HepG2 (cell line): ENCODE measurements around the gene ICAM3. TPM values are rescaled to one million over a fixed set of nuclear protein-coding genes. Genes with fewer than 3 reads are reported as not detected.

Source experiments
- BORCS8-MEF2B ChIP-seq: sonication (generic); formaldehyde crosslinking; IDR thresholded peaks from 2 replicates; pipeline ENCODE4 v1.8.0; 2022; ENCODE audit warnings: mild to moderate bottlenecking, missing genetic modification reagents
- CREBL2 ChIP-seq: sonication (generic); formaldehyde crosslinking; IDR thresholded peaks from 2 replicates; pipeline ENCODE4 v1.8.1; 2023; ENCODE audit warnings: missing genetic modification reagents, mild to moderate bottlenecking, borderline replicate concordance
- GZF1 ChIP-seq: sonication (generic); formaldehyde crosslinking; IDR thresholded peaks from 2 replicates; pipeline ENCODE4 v1.5.1; 2020; ENCODE audit warnings: mild to moderate bottlenecking, missing genetic modification reagents
- HBP1 ChIP-seq: IDR thresholded peaks from 2 replicates; pipeline ENCODE4 v1.6.1; 2016; ENCODE audit warnings: low read depth, control low read depth
- IKZF4 ChIP-seq: sonication (generic); formaldehyde crosslinking; IDR thresholded peaks from 2 replicates; pipeline ENCODE4 v1.5.1; 2020; ENCODE audit warnings: borderline replicate concordance, mild to moderate bottlenecking, low read depth, missing genetic modification reagents; ENCODE audit errors: not compliant biosample characterization
- MYC ChIP-seq: sonication (generic); formaldehyde crosslinking; IDR thresholded peaks from 2 replicates; pipeline ENCODE4 v1.9.0; 2021; ENCODE audit warnings: missing genetic modification reagents, borderline replicate concordance
- MZF1 ChIP-seq: sonication (generic); formaldehyde crosslinking; IDR thresholded peaks from 2 replicates; pipeline ENCODE4 v1.8.1; 2023; ENCODE audit warnings: mild to moderate bottlenecking, missing genetic modification reagents, borderline replicate concordance
- NAIF1 ChIP-seq: sonication (generic); formaldehyde crosslinking; IDR thresholded peaks from 2 replicates; pipeline ENCODE4 v1.5.0; 2020; ENCODE audit warnings: mild to moderate bottlenecking, missing genetic modification reagents, borderline replicate concordance
- POLR2AphosphoS5 ChIP-seq: IDR thresholded peaks from 2 replicates; pipeline ENCODE4 v1.6.1; 2012; ENCODE audit warnings: low read depth, low read length
- RAD21 ChIP-seq: fragments of 450-650 bp; formaldehyde crosslinking; IDR thresholded peaks from 2 replicates; pipeline ENCODE4 v1.5.0; 2020; ENCODE audit warnings: mild to moderate bottlenecking
- RFX3 ChIP-seq: IDR thresholded peaks from 2 replicates; pipeline ENCODE4 v1.6.1; 2016; ENCODE audit warnings: missing biosample characterization, missing genetic modification reagents
- SAFB2 ChIP-seq: sonication (generic); formaldehyde crosslinking; IDR thresholded peaks from 2 replicates; pipeline ENCODE4 v1.5.1; 2020; ENCODE audit warnings: missing genetic modification reagents, low read depth, mild to moderate bottlenecking, borderline replicate concordance
- SRSF1 ChIP-seq: fragments of 200-400 bp; formaldehyde crosslinking; optimal IDR thresholded peaks from 2 replicates; pipeline ENCODE3; 2017; ENCODE audit warnings: mild to moderate bottlenecking, low read depth, low read length, moderate library complexity
- TBX2 ChIP-seq: sonication (generic); formaldehyde crosslinking; IDR thresholded peaks from 2 replicates; pipeline ENCODE4 v1.5.0; 2020; ENCODE audit warnings: missing genetic modification reagents, mild to moderate bottlenecking, borderline replicate concordance
- ZBTB38 ChIP-seq: sonication (generic); formaldehyde crosslinking; IDR thresholded peaks from 2 replicates; pipeline ENCODE4 v1.5.1; 2020; ENCODE audit warnings: mild to moderate bottlenecking, missing genetic modification reagents
- ZNF225 ChIP-seq: sonication (generic); formaldehyde crosslinking; IDR thresholded peaks from 2 replicates; pipeline ENCODE4 v1.4.0; 2020; ENCODE audit warnings: mild to moderate bottlenecking, missing genetic modification reagents
- ZNF24 ChIP-seq: fragments of 450-650 bp; IDR thresholded peaks from 2 replicates; pipeline ENCODE4 v1.6.1; 2017; ENCODE audit warnings: antibody characterized with exemption, mild to moderate bottlenecking
- ZNF256 ChIP-seq: sonication (generic); formaldehyde crosslinking; conservative IDR thresholded peaks from 2 replicates; pipeline ENCODE4 v1.4.0; 2020; ENCODE audit warnings: missing genetic modification reagents
- ZNF501 ChIP-seq: sonication (generic); formaldehyde crosslinking; IDR thresholded peaks from 2 replicates; pipeline ENCODE4 v1.5.1; 2020; ENCODE audit warnings: mild to moderate bottlenecking, moderate library complexity, missing genetic modification reagents
- ZNF512 ChIP-seq: sonication (generic); formaldehyde crosslinking; IDR thresholded peaks from 2 replicates; pipeline ENCODE4 v1.4.0; 2020; ENCODE audit warnings: mild to moderate bottlenecking, missing genetic modification reagents
- ZNF562 ChIP-seq: sonication (generic); formaldehyde crosslinking; IDR thresholded peaks from 2 replicates; pipeline ENCODE4 v1.8.0; 2022; ENCODE audit warnings: missing genetic modification reagents, borderline replicate concordance
- ZNF569 ChIP-seq: sonication (generic); formaldehyde crosslinking; IDR thresholded peaks from 2 replicates; pipeline ENCODE4 v1.5.0; 2020; ENCODE audit warnings: mild to moderate bottlenecking, missing genetic modification reagents, moderate library complexity, borderline replicate concordance
- ZNF607 ChIP-seq: sonication (generic); formaldehyde crosslinking; IDR thresholded peaks from 2 replicates; pipeline ENCODE4 v1.5.1; 2020; ENCODE audit warnings: missing genetic modification reagents, mild to moderate bottlenecking, borderline replicate concordance
- polyA plus RNA-seq, 8 experiments: library from polyadenylated mRNA; depleted of rRNA in 3 of 8; stranded (reverse) in 7 of 8; unstranded in 1 of 8; fragments of >200 nt; fragmentation: Illumina TruSeq in 4 of 8; extraction: Trizol in 4 of 8; gene quantifications; 2 replicates each; pipeline versions ENCODE4 v1.2.1 to v1.2.3, GENCODE V29; 2011 to 2016; ENCODE audit warnings: low read depth in 4 of 8, missing spikeins in 1 of 8, mixed read lengths in 1 of 8; ENCODE audit not compliant: insufficient read depth in 1 of 8
- total RNA-seq, 5 experiments: library from RNA; depleted of rRNA; stranded (reverse); fragments of >200 nt; fragmentation: Illumina TruSeq; extraction: Trizol; gene quantifications; 2 replicates each; pipeline ENCODE4 v1.2.3, GENCODE V29; 2016; ENCODE audit warnings: low read depth in 1 of 5
- TF ChIP-seq, protein P1 (sequence below): sonication (generic); formaldehyde crosslinking; IDR thresholded peaks from 2 replicates; pipeline ENCODE4; 2020; ENCODE audit warnings: missing genetic modification reagents, mild to moderate bottlenecking, borderline replicate concordance

Gene ICAM3
- total and polyA plus RNA-seq, 2 of the 13 experiments (the other 11 are each of a cell fraction or from before 2014, with no cell fraction given), result 14.1 to 21.0 TPM

- TF ChIP-seq ZBTB38 (CRISPR knock-in tag) (0 out of 2 replicates have a peak, but pooled peaks have one; percentile 50), CREBL2 (CRISPR knock-in tag) (no peak), BORCS8-MEF2B (no peak), ZNF512 (CRISPR knock-in tag) (no peak), SAFB2 (CRISPR knock-in tag) (no peak), POLR2AphosphoS5 (peak; percentile 84), ZNF607 (CRISPR knock-in tag) (no peak; the same call in none of the 2 replicates), RFX3 (no peak), ZNF569 (CRISPR knock-in tag) (no peak), ZNF256 (no peak), HBP1 (CRISPR knock-in tag) (no peak; the same call in 1 of the 2 replicates), NAIF1 (CRISPR knock-in tag) (peak; percentile 63; the same call in 1 of the 2 replicates), ZNF225 (CRISPR knock-in tag) (0 out of 2 replicates have a peak, but pooled peaks have one; percentile 60), SRSF1 (peak; percentile 48), MYC (CRISPR knock-in tag) (peak; percentile 76; the same call in 1 of the 2 replicates), MZF1 (CRISPR knock-in tag) (no peak), GZF1 (CRISPR knock-in tag) (no peak), ZNF562 (CRISPR knock-in tag) (no peak), RAD21 (CRISPR knock-in tag) (0 out of 2 replicates have a peak, but pooled peaks have one; percentile 16), TBX2 (CRISPR knock-in tag) (peak; percentile 67), ZNF24 (no peak), IKZF4 (CRISPR knock-in tag) (no peak), ZNF501 (CRISPR knock-in tag) (peak; percentile 85)
- TF ChIP-seq, protein P1, sequence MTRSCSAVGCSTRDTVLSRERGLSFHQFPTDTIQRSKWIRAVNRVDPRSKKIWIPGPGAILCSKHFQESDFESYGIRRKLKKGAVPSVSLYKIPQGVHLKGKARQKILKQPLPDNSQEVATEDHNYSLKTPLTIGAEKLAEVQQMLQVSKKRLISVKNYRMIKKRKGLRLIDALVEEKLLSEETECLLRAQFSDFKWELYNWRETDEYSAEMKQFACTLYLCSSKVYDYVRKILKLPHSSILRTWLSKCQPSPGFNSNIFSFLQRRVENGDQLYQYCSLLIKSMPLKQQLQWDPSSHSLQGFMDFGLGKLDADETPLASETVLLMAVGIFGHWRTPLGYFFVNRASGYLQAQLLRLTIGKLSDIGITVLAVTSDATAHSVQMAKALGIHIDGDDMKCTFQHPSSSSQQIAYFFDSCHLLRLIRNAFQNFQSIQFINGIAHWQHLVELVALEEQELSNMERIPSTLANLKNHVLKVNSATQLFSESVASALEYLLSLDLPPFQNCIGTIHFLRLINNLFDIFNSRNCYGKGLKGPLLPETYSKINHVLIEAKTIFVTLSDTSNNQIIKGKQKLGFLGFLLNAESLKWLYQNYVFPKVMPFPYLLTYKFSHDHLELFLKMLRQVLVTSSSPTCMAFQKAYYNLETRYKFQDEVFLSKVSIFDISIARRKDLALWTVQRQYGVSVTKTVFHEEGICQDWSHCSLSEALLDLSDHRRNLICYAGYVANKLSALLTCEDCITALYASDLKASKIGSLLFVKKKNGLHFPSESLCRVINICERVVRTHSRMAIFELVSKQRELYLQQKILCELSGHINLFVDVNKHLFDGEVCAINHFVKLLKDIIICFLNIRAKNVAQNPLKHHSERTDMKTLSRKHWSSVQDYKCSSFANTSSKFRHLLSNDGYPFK (CRISPR knock-in tag), result peak; percentile 56; the same call in 1 of the 2 replicates
These were observed 41.1 kb upstream of the ICAM3 start, which contains the start of gene TYK2 (continued) for GRCh38 chr19:10380313-10381102.
